KMS-11 (cell line): ENCODE data around the gene DAAM2.

Experiments
- H2AFZ ChIP-seq: fragments of 200-600 bp; sonication (generic); 2 replicates; pipeline ENCODE4 v1.6.1; 2016; ENCODE audit warnings: antibody characterized with exemption, mixed run types, low read depth
- H3K27ac ChIP-seq: fragments of 200-600 bp; sonication (generic); 2 replicates; pipeline ENCODE4 v1.6.1; 2016; ENCODE audit warnings: mild to moderate bottlenecking, mixed run types
- H3K27me3 ChIP-seq: fragments of 200-600 bp; sonication (generic); 2 replicates; pipeline ENCODE4 v1.6.1; 2017; ENCODE audit warnings: mild to moderate bottlenecking, low read depth, mixed run types, moderate library complexity; ENCODE audit not compliant: insufficient read depth
- H3K36me3 ChIP-seq: fragments of 200-600 bp; sonication (generic); 2 replicates; pipeline ENCODE4 v1.6.1; 2017; ENCODE audit warnings: mild to moderate bottlenecking, mixed run types; ENCODE audit not compliant: insufficient read depth
- H3K4me1 ChIP-seq: fragments of 200-600 bp; sonication (generic); 2 replicates; pipeline ENCODE4 v1.6.1; 2016; ENCODE audit warnings: mild to moderate bottlenecking, low read depth, mixed run types; ENCODE audit not compliant: poor library complexity, severe bottlenecking
- H3K4me2 ChIP-seq: fragments of 200-600 bp; sonication (generic); 2 replicates; pipeline ENCODE4 v1.7.0; 2016; ENCODE audit warnings: mild to moderate bottlenecking, mixed run types
- H3K4me3 ChIP-seq: fragments of 200-600 bp; sonication (generic); IDR thresholded peaks from 2 replicates; pipeline ENCODE4 v1.6.1; 2017; ENCODE audit warnings: low read depth, low read length, mixed read lengths; ENCODE audit not compliant: insufficient read depth
- H3K79me2 ChIP-seq: fragments of 200-600 bp; sonication (generic); 2 replicates; pipeline ENCODE4 v1.6.1; 2016; ENCODE audit warnings: low read depth, mixed run types; ENCODE audit not compliant: insufficient read depth
- H3K9ac ChIP-seq: fragments of 200-600 bp; sonication (generic); 2 replicates; pipeline ENCODE4 v1.6.1; 2016; ENCODE audit warnings: mild to moderate bottlenecking, mixed run types
- H4K20me1 ChIP-seq: fragments of 200-600 bp; sonication (generic); 2 replicates; pipeline ENCODE4 v1.6.1; 2016; ENCODE audit warnings: mild to moderate bottlenecking, mixed run types; ENCODE audit not compliant: insufficient read depth
- TF ChIP-seq, protein P1 (sequence below): fragments of 200-600 bp; sonication (generic); conservative IDR thresholded peaks from 2 replicates; pipeline ENCODE4 v1.6.1; 2017; ENCODE audit warnings: low read depth, mild to moderate bottlenecking, antibody characterized with exemption, low read length, moderate library complexity, mixed read lengths

DAAM2 gene

DNA sequence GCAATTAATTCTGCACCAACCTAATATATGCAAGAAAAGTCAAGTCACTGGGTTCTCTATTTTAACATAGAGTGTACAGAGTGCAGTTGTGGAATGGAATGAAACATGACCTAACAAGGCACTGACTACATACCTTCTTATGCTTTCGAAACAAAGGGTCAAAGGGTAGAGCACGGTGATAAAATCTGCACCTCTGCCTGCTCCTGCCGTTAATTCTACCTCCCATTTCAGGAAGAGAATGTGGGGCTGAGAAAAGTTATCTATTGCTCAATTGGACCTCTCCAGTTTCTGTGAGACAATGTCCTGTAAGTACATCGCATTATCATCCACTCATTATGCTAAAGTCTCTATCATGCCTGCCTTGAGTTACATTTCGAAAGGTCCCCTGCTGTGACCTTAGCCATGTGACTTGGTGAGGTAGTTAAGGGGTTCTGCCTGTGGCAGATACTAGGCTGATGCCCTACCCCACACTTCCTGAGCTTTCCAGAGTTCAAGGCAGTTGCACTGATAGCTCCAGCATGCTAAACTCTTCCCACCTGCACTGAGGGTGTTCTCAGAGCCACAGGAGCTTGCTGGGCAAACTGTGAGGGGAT is 156.1 kb downstream of the DAAM2 start:
- TF ChIP-seq, protein P1, sequence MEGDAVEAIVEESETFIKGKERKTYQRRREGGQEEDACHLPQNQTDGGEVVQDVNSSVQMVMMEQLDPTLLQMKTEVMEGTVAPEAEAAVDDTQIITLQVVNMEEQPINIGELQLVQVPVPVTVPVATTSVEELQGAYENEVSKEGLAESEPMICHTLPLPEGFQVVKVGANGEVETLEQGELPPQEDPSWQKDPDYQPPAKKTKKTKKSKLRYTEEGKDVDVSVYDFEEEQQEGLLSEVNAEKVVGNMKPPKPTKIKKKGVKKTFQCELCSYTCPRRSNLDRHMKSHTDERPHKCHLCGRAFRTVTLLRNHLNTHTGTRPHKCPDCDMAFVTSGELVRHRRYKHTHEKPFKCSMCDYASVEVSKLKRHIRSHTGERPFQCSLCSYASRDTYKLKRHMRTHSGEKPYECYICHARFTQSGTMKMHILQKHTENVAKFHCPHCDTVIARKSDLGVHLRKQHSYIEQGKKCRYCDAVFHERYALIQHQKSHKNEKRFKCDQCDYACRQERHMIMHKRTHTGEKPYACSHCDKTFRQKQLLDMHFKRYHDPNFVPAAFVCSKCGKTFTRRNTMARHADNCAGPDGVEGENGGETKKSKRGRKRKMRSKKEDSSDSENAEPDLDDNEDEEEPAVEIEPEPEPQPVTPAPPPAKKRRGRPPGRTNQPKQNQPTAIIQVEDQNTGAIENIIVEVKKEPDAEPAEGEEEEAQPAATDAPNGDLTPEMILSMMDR: no peak
- Histone ChIP-seq H2AFZ (no peak overlapping the region), H3K27me3 (no peaks in the 10 kb centered on the region), H3K27ac (no peak overlapping the region), H3K4me3 (no peak overlapping the region), H3K36me3 (no peaks in the 10 kb centered on the region), H4K20me1 (no peaks in the 10 kb centered on the region), H3K9ac (no peak overlapping the region), H3K4me1 (no peaks in the 10 kb centered on the region), H3K79me2 (no peaks in the 10 kb centered on the region), H3K4me2 (no peak overlapping the region)

DNA sequence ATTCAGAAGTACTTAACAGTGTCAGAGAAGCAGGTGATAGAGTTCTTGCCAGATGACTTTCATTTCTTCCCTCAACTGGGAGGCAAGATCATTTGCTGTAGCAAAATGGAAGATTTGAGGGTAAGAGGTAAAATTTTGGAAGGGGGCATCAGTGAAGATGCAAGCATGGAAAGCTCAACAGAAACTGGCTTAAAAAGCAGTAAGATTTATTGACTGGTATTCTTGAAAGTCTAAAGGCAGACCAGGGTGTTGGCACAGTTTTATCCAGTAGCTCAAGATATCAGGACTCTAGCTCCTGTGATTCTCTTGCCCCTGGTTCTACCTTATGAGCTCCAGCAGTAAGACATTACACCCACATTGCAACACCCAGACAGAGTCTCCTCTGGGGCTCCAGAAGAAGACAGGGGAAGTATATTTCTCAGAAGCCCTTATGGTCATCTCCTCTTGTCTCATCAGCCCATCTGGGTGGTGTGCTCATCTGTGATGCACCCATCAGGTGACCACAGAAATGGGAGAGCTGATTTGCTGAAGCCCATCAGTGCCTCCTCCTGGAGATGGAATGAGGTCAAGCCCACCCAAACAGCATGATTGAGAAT is 158.0 kb downstream of the DAAM2 start:
- Histone ChIP-seq H3K36me3 (no peaks in the 10 kb centered on the region), H3K4me3 (no peak overlapping the region), H3K9ac (no peak overlapping the region), H3K79me2 (no peaks in the 10 kb centered on the region), H3K4me1 (no peaks in the 10 kb centered on the region), H2AFZ (no peak overlapping the region), H3K4me2 (no peak overlapping the region), H3K27me3 (no peaks in the 10 kb centered on the region), H4K20me1 (no peaks in the 10 kb centered on the region), H3K27ac (no peak overlapping the region)
- TF ChIP-seq, protein P1: no peak

DNA sequence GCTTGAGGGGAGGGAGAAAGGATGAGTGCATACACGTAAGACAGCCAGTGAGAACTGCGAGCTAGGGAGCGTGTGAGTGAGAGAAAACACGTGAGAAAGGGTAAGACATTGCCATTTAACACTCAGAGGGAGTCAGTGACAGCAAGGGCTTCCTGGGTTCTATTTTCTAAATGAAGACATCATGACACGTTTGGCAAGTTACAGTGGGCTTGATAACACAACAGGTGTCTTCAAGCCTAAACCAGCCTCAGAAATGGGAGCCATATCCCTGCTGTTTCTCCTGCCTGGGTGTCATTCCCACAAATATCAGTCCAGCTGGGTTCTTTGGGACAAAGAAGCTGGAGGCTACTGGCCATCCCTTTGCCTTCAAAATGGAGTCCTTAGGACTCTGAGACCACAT is 159.0 kb downstream of the DAAM2 start:
- TF ChIP-seq, protein P1: no peak
- H3K27ac ChIP-seq: no peak overlapping the region
- no peaks in the 10 kb centered on the region for H3K36me3 ChIP-seq

GRCh38 chr6:39951716-39952115 is 159.5 kb downstream of the DAAM2 start:
- H2AFZ ChIP-seq: no peak overlapping the region

More for the DNA sequence above, 159.0 kb downstream of the DAAM2 start:
- H3K27me3 ChIP-seq: no peaks in the 10 kb centered on the region
- H2AFZ ChIP-seq: no peak overlapping the region
- no peak overlapping the region for H3K4me2 ChIP-seq
- no peaks in the 10 kb centered on the region for H3K4me1 ChIP-seq
- no peak overlapping the region for H3K9ac ChIP-seq
- no peaks in the 10 kb centered on the region for H4K20me1 ChIP-seq
- no peaks in the 10 kb centered on the region for H3K79me2 ChIP-seq
- H3K4me3 ChIP-seq: no peak overlapping the region

More at GRCh38 chr6:39951716-39952115, 159.5 kb downstream of the DAAM2 start:
- no peaks in the 10 kb centered on the region for H4K20me1 ChIP-seq
- H3K4me3 ChIP-seq: no peak overlapping the region
- H3K27ac ChIP-seq: no peak overlapping the region
- no peaks in the 10 kb centered on the region for H3K79me2 ChIP-seq
- H3K9ac ChIP-seq: no peak overlapping the region
- TF ChIP-seq, protein P1: no peak
- no peak overlapping the region for H3K4me2 ChIP-seq
- no peaks in the 10 kb centered on the region for H3K27me3 ChIP-seq
- H3K36me3 ChIP-seq: no peaks in the 10 kb centered on the region
- H3K4me1 ChIP-seq: no peaks in the 10 kb centered on the region
